Gastrocnemius medialis (tissue), 4 donors: Measurements from ENCODE around the gene SHISAL1.

ENCODE experiments used
- CTCF ChIP-seq, 5 experiments: fragments of 450-650 bp in 3 of 5; fragments of 200-600 bp in 2 of 5; sonication (generic) in 2 of 5; IDR thresholded peaks in 4 of 5; conservative IDR thresholded peaks in 1 of 5; 1 replicate in 4 of 5; 2 replicates in 1 of 5; pipeline ENCODE4 v1.5.1; 2016 to 2019; ENCODE audit warnings: antibody characterized with exemption in 5 of 5, mild to moderate bottlenecking in 3 of 5, moderate library complexity in 3 of 5
- POLR2A ChIP-seq, 2 donors: fragments of 450-650 bp; IDR thresholded peaks; one replicate each; pipeline ENCODE4 v1.6.1; 2017; ENCODE audit warnings: antibody characterized with exemption in 2 of 2, mild to moderate bottlenecking in 2 of 2, moderate library complexity in 2 of 2

GRCh38 chr22:44207981-44208317, 104.8 kb downstream of the SHISAL1 start:
- TF ChIP-seq CTCF (IDR thresholded peaks at IDR 0.05 in 4 of 5, conservative IDR thresholded peaks at IDR 0.05 in 1 of 5) (no peak), POLR2A (IDR thresholded peaks at IDR 0.05) (no peak)
